HepG2 (cell line): Measurements from ENCODE around the gene SYCP2. TPM values are rescaled to one million over a fixed set of nuclear protein-coding genes. Genes with fewer than 3 reads are reported as not detected.

Experiments used
- ATAC-seq: fragments of 200-7000 bp; cut with Tn5 transposase; 3 replicates; pipeline ENCODE4 v1.9.1; 2020; ENCODE audit warnings: mild to moderate bottlenecking, moderate library complexity
- BruUV-seq: library from RNA; stranded (reverse); fragments of 400-500 nt; replicated peaks from 2 replicates; lab custom pipeline; 2021; lab: Mats Ljungman, UMichigan
- CTCF ChIA-PET: fragments of 300-600 bp; formaldehyde crosslinking; extraction: SDS; loops from one replicate; lab custom pipeline; 2021; ENCODE audit warnings: low total read pairs, inconsistent platforms, low intra/inter-chr PET ratio; lab: Yijun Ruan, JAX
- POLR2A ChIA-PET: fragments of 350-600 bp; sonication (Branson Sonifier 250); formaldehyde crosslinking; loops from one replicate; lab custom pipeline; 2020; ENCODE audit warnings: antibody characterized with exemption, inconsistent platforms; lab: Yijun Ruan, JAX
- DNase-seq: peaks from one replicate; pipeline ENCODE4 v3.0.0-alpha.2; 2015; ENCODE audit warnings: low spot score
- FAIRE-seq: peaks from 3 replicates; lab custom pipeline; 2011; peaks lifted over from hg19 to GRCh38; lab: Jason Lieb, UNC
- H2AFZ ChIP-seq: one replicate; pipeline ENCODE4 v1.6.1; 2011; ENCODE audit warnings: low read length, inconsistent platforms
- H3K27ac ChIP-seq: fragments of 300-600 bp; 3 replicates; pipeline ENCODE4 v1.8.0; 2011; ENCODE audit warnings: mixed run types, mild to moderate bottlenecking, mixed read lengths, low read length, inconsistent platforms; ENCODE audit not compliant: insufficient read depth; ENCODE audit errors: extremely low read length
- H3K27me3 ChIP-seq, 2 experiments: fragments of 200-600 bp in 1 of 2; 2 replicates in 1 of 2; 3 replicates in 1 of 2; pipeline versions ENCODE4 v1.6.0 to v1.8.0; 2011; ENCODE audit warnings: low read length in 2 of 2, mild to moderate bottlenecking in 2 of 2, moderate library complexity in 2 of 2, inconsistent platforms in 1 of 2; ENCODE audit not compliant: insufficient read depth in 2 of 2, control insufficient read depth in 1 of 2
- H3K36me3 ChIP-seq, 2 experiments: fragments of 200-600 bp in 1 of 2; replicated peaks in 1 of 2; 2 replicates in 1 of 2; 3 replicates in 1 of 2; pipeline versions ENCODE4 v1.5.1 to v1.8.0; 2011; ENCODE audit warnings: low read length in 2 of 2, inconsistent platforms in 1 of 2; ENCODE audit not compliant: insufficient read depth in 2 of 2, control insufficient read depth in 1 of 2
- H3K4me1 ChIP-seq: 2 replicates; pipeline ENCODE4 v1.5.1; 2012; ENCODE audit warnings: low read length, inconsistent platforms; ENCODE audit not compliant: insufficient read depth
- H3K4me2 ChIP-seq: 2 replicates; pipeline ENCODE4 v1.6.0; 2011; ENCODE audit warnings: low read depth, low read length, inconsistent platforms
- H3K4me3 ChIP-seq, 3 experiments: fragments of 200-600 bp in 1 of 3; sonication (generic), shearing (Covaris generic) in 1 of 3; replicated peaks in 1 of 3; 2 replicates each; pipeline ENCODE4 v1.5.1; 2011 to 2016; ENCODE audit warnings: low read length in 3 of 3, inconsistent platforms in 2 of 3, low read depth in 2 of 3, mild to moderate bottlenecking in 2 of 3, control low read depth in 1 of 3, mixed read lengths in 1 of 3; ENCODE audit not compliant: insufficient read depth in 1 of 3
- H3K79me2 ChIP-seq: one replicate; pipeline ENCODE4 v1.6.1; 2011; ENCODE audit warnings: low read length, inconsistent platforms; ENCODE audit not compliant: insufficient read depth
- H3K9ac ChIP-seq: 2 replicates; pipeline ENCODE4 v1.6.0; 2011; ENCODE audit warnings: mild to moderate bottlenecking, low read depth, low read length, inconsistent platforms; ENCODE audit not compliant: insufficient read depth
- H3K9me3 ChIP-seq: 2 replicates; pipeline ENCODE4 v1.5.1; 2012; ENCODE audit warnings: mild to moderate bottlenecking, low read length
- H4K20me1 ChIP-seq: 2 replicates; pipeline ENCODE4 v1.6.0; 2011; ENCODE audit warnings: inconsistent platforms, mild to moderate bottlenecking, low read length, moderate library complexity; ENCODE audit not compliant: insufficient read depth
- EED ChIP-seq: sonication (generic); formaldehyde crosslinking; IDR thresholded peaks from 2 replicates; pipeline ENCODE4 v1.5.0; 2020; ENCODE audit warnings: mild to moderate bottlenecking, missing genetic modification reagents
- ELF1 ChIP-seq: sonication (generic); formaldehyde crosslinking; IDR thresholded peaks from 2 replicates; pipeline ENCODE4 v1.4.0; 2020; ENCODE audit warnings: missing genetic modification reagents
- FOXA3 ChIP-seq: IDR thresholded peaks from 2 replicates; pipeline ENCODE4 v1.6.1; 2016; ENCODE audit warnings: missing genetic modification reagents, missing compliant biosample characterization
- HNRNPH1 ChIP-seq: fragments of 200-400 bp; formaldehyde crosslinking; optimal IDR thresholded peaks from 2 replicates; pipeline ENCODE3; 2017; ENCODE audit warnings: mild to moderate bottlenecking, low read depth, low read length
- HOXA3 ChIP-seq: sonication (generic); formaldehyde crosslinking; IDR thresholded peaks from 2 replicates; pipeline ENCODE4 v1.5.0; 2020; ENCODE audit warnings: missing genetic modification reagents
- PHB2 ChIP-seq: fragments of 450-650 bp; IDR thresholded peaks from 2 replicates; pipeline ENCODE4 v1.6.1; 2018; ENCODE audit not compliant: partially characterized antibody
- ZMYM2 ChIP-seq: sonication (generic); formaldehyde crosslinking; IDR thresholded peaks from 2 replicates; pipeline ENCODE4 v1.8.0; 2022; ENCODE audit warnings: mild to moderate bottlenecking, missing genetic modification reagents
- ZSCAN20 ChIP-seq: sonication (generic); formaldehyde crosslinking; IDR thresholded peaks from 2 replicates; pipeline ENCODE4 v1.4.0; 2020; ENCODE audit warnings: missing genetic modification reagents, mild to moderate bottlenecking, borderline replicate concordance
- WGBS: methylation state at CpG from one replicate; pipeline ENCODE4 v1.1.6; 2017; ENCODE audit warnings: low lambda C conversion rate; 5-methylcytosine and 5-hydroxymethylcytosine counted together
- in situ Hi-C: cut with HindIII; loops from 2 replicates; pipeline ENCODE4 v1.10.0; 2017; ENCODE audit warnings: low pct_unique_long_range_greater_than_20kb; ENCODE audit not compliant: extremely low pct_ligation_motif_present
- intact Hi-C: fragments of 100-400 bp; cut with micrococcal nuclease; formaldehyde crosslinking; loops from one replicate; pipeline ENCODE4 v1.10.0; 2022; ENCODE audit not compliant: unreplicated experiment
- polyA plus RNA-seq, 8 experiments: library from polyadenylated mRNA; depleted of rRNA in 3 of 8; stranded (reverse) in 7 of 8; unstranded in 1 of 8; fragments of >200 nt; fragmentation: Illumina TruSeq in 4 of 8; extraction: Trizol in 4 of 8; gene quantifications; 2 replicates each; pipeline versions ENCODE4 v1.2.1 to v1.2.3, GENCODE V29; 2011 to 2016; ENCODE audit warnings: low read depth in 4 of 8, missing spikeins in 1 of 8, mixed read lengths in 1 of 8; ENCODE audit not compliant: insufficient read depth in 1 of 8
- total RNA-seq, 5 experiments: library from RNA; depleted of rRNA; stranded (reverse); fragments of >200 nt; fragmentation: Illumina TruSeq; extraction: Trizol; gene quantifications; 2 replicates each; pipeline ENCODE4 v1.2.3, GENCODE V29; 2016; ENCODE audit warnings: low read depth in 1 of 5
- TF ChIP-seq, protein P1 (sequence below), 2 experiments: fragments of 450-650 bp in 1 of 2; sonication (generic) in 1 of 2; formaldehyde crosslinking in 1 of 2; IDR thresholded peaks; 2 replicates each; pipeline versions ENCODE4 v1.6.1 to v1.8.0; 2016 to 2022; ENCODE audit warnings: antibody characterized with exemption in 1 of 2, mild to moderate bottlenecking in 1 of 2, missing genetic modification reagents in 1 of 2
- TF ChIP-seq, protein P2 (sequence below): sonication (generic); formaldehyde crosslinking; IDR thresholded peaks from 2 replicates; pipeline ENCODE4 v1.5.0; 2020; ENCODE audit warnings: mild to moderate bottlenecking, missing genetic modification reagents, borderline replicate concordance
- TF ChIP-seq, protein P3 (sequence below): sonication (generic); formaldehyde crosslinking; IDR thresholded peaks from 2 replicates; pipeline ENCODE4 v1.8.1; 2022; ENCODE audit warnings: mild to moderate bottlenecking, missing genetic modification reagents

Gene SYCP2
- total and polyA plus RNA-seq, 2 of the 13 experiments (the other 11 are each of a cell fraction or from before 2014, with no cell fraction given): 0.07 to 0.24 TPM

- Histone ChIP-seq H4K20me1 (no peaks in the 10 kb centered on the region; the same call in 1 of the 2 replicates), H3K4me3 (no peak overlapping the region), H3K9me3 (no peaks in the 10 kb centered on the region), H3K4me1 (no peaks in the 10 kb centered on the region), H3K79me2 (no peaks in the 10 kb centered on the region), H3K4me2 (no peak overlapping the region), H3K36me3 (no peaks in the 10 kb centered on the region), H3K27ac (no peak overlapping the region), H3K27me3 (peaks cover 17 to 32% of the 10 kb centered on the region in 2 experiments), H3K9ac (no peak overlapping the region), H2AFZ (no peak overlapping the region)
- ATAC-seq (no peak), DNase-seq (no peak), FAIRE-seq (no peak)
- CTCF ChIA-PET: no interaction called here
- in situ Hi-C loops (no loop called here), intact Hi-C loops (no loop called here)
- WGBS: 4% methylated on average over 13 of the region's 13 CpGs
- POLR2A ChIA-PET: no interaction called here
- BruUV-seq: no TSS peak
- TF ChIP-seq EED (CRISPR knock-in tag): no peak
- no peak for TF ChIP-seq ELF1 (CRISPR knock-in tag)
- TF ChIP-seq HOXA3: no peak
- TF ChIP-seq HNRNPH1: no peak
- TF ChIP-seq, protein P1, sequence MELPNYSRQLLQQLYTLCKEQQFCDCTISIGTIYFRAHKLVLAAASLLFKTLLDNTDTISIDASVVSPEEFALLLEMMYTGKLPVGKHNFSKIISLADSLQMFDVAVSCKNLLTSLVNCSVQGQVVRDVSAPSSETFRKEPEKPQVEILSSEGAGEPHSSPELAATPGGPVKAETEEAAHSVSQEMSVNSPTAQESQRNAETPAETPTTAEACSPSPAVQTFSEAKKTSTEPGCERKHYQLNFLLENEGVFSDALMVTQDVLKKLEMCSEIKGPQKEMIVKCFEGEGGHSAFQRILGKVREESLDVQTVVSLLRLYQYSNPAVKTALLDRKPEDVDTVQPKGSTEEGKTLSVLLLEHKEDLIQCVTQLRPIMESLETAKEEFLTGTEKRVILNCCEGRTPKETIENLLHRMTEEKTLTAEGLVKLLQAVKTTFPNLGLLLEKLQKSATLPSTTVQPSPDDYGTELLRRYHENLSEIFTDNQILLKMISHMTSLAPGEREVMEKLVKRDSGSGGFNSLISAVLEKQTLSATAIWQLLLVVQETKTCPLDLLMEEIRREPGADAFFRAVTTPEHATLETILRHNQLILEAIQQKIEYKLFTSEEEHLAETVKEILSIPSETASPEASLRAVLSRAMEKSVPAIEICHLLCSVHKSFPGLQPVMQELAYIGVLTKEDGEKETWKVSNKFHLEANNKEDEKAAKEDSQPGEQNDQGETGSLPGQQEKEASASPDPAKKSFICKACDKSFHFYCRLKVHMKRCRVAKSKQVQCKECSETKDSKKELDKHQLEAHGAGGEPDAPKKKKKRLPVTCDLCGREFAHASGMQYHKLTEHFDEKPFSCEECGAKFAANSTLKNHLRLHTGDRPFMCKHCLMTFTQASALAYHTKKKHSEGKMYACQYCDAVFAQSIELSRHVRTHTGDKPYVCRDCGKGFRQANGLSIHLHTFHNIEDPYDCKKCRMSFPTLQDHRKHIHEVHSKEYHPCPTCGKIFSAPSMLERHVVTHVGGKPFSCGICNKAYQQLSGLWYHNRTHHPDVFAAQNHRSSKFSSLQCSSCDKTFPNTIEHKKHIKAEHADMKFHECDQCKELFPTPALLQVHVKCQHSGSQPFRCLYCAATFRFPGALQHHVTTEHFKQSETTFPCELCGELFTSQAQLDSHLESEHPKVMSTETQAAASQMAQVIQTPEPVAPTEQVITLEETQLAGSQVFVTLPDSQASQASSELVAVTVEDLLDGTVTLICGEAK (IDR thresholded peaks at IDR 0.05): no peak
- TF ChIP-seq, protein P1 (CRISPR knock-in tag; IDR thresholded peaks at IDR 0.05): no peak
- TF ChIP-seq, protein P2, sequence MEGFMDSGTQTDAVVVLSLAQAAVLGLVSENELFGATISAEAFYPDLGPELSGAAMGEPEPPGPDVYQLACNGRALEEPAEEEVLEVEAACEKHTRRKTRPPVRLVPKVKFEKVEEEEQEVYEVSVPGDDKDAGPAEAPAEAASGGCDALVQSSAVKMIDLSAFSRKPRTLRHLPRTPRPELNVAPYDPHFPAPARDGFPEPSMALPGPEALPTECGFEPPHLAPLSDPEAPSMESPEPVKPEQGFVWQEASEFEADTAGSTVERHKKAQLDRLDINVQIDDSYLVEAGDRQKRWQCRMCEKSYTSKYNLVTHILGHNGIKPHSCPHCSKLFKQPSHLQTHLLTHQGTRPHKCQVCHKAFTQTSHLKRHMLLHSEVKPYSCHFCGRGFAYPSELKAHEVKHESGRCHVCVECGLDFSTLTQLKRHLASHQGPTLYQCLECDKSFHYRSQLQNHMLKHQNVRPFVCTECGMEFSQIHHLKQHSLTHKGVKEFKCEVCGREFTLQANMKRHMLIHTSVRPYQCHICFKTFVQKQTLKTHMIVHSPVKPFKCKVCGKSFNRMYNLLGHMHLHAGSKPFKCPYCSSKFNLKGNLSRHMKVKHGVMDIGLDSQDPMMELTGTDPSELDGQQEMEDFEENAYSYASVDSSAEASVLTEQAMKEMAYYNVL (CRISPR knock-in tag): no peak
- TF ChIP-seq FOXA3 (CRISPR knock-in tag): no peak
- TF ChIP-seq, protein P3, sequence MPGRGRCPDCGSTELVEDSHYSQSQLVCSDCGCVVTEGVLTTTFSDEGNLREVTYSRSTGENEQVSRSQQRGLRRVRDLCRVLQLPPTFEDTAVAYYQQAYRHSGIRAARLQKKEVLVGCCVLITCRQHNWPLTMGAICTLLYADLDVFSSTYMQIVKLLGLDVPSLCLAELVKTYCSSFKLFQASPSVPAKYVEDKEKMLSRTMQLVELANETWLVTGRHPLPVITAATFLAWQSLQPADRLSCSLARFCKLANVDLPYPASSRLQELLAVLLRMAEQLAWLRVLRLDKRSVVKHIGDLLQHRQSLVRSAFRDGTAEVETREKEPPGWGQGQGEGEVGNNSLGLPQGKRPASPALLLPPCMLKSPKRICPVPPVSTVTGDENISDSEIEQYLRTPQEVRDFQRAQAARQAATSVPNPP (CRISPR knock-in tag): no peak
- TF ChIP-seq ZSCAN20 (CRISPR knock-in tag): no peak
- no peak for TF ChIP-seq PHB2
- TF ChIP-seq ZMYM2 (CRISPR knock-in tag): no peak
Measured at GRCh38 chr20:59832406-59833363, 100.8 kb downstream of the SYCP2 start.
